ENCODE results near the gene FAP.

The FAP gene

DNA sequence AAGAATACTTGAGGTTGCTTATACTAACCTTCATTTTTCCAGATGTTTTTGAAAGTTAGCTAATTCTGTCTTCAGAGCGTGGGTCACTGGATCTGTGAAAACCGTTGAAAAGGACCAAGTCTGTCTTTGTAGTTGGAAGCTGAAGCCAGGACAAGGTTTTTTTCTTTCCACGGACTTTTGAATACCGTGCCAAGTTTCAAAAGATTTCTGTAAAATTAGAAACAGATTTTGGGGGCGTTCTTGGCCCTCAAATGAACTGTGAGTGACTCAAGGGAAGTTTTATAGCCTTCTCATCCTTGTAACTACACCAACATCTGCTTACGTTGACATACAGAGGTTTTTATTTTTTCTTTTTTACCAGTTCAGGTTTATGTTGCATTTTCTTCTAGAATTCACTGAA lies at the start of gene FAP:
TSS of gene FAP (minus strand) at position 152 of the 400 bp plus-strand sequence. CDS start at position 34, 118 bp downstream.
- DNase-seq = no peak

DNA sequence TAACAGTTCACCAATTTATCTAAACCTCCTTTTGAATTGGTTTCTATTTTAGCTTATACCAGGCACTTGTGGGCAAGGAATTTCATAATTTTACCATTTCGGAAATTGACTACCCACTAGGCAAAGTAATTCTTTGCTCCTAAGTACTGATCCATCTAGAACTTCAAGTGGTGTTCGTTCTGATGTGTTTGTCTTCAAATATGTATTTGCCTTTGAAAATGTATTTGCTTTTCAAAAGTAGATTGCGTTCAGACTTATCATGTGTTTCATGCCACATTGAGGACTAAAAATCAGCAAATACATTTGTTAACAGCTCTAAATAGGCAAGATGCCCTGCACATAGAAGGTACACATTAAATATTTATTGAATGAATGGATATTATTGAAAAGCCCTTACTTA lies 48.5 kb upstream of the FAP start:
- DNase-seq = no peak

- DNase-seq = no peak
Measured at GRCh38 chr2:162282765-162283425, 39.6 kb upstream of the FAP start.

- DNase-seq = no peak
Measured at GRCh38 chr2:162280654-162281053, 37.4 kb upstream of the FAP start.

- DNase-seq = no peak
Measured at GRCh38 chr2:162277381-162277780, 34.1 kb upstream of the FAP start.

GRCh38 chr2:162267996-162268395 lies 24.8 kb upstream of the FAP start:
- DNase-seq = no peak

GRCh38 chr2:162267496-162267895 lies 24.3 kb upstream of the FAP start:
- DNase-seq = no peak

- DNase-seq = no peak
Measured at GRCh38 chr2:162266460-162266760, 23.2 kb upstream of the FAP start.

- DNase-seq = no peak
Measured at GRCh38 chr2:162265666-162266459, 22.6 kb upstream of the FAP start.

DNA sequence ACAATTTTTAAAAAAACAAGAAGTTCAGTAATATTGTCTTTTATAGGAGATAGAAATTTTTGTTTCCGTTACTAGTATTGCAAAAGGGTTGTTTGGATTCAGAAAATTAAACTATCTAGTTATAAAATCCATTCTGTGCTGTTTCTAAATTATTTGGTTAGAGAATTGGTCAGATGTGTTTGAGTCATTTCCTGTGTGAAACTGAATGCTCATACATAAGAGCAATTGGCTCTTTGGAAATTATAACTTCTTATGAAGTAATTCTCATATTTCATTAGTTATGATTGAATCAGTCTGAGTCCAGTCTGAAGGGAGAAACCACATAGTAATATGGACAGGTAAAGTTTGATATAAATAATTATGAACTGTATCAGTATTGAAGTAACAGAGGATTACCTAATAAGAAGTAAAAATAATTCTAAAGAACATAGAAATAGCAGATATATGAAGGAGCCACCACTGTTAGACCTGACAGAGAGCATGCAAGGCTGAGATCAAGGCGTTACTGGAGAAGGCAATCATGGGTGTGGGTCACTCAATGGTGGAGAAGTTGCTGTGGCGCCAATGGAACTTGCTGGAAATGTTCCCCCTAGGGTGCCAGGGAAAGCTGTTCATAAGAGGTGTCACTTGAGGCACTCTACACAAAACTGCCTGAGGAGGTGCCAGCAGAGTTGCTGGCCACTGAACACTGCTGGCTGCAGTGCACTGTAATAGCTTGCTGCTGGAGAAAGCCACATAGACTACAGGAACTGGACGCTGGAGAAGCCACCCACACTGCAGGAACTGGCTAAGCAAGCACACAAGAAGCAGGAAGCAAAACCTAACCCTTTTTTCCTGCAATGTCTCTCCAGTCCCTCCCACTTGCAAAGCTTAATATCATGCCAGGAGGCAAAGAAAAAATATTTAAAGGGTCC lies 18.0 kb upstream of the FAP start:
- DNase-seq = no peak

DNA sequence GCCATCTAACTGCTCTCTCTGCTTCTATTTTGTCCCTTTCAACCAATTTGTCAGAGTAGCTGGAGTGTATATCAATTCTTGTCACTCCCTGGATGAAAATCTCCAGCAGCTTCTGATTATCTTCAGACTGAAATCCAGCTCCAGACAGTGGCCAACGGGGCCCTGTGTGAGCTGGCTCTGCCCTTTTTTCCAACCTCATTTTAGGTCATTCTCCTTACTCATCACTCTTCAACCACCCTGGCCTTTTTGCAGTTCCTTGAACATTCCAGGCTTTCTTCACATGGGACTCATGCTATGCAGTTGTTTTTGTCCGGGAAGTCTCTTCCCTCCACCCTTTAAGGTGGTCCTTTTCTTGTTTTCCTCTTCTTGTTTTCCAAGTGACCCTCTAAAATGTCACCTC lies 15.4 kb upstream of the FAP start:
- no peak for DNase-seq

DNA sequence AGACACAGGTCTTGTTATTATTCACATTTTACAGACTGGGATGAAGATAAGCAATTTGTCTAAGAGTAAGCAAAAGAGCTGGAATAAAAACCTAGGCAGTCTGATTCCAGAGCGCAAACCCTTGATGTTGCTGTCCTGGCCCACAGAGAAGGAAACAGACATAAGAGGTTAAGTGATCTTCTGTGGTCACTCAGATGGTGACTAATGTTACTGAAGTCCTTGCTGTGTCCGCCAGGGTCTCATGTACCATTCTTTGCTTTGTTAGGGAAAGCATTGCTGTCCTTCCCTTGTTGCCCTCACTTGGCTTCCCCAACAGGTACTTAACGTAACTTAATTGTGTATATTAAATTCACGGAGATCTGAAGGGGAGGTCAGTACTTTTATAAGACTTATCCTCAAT lies 14.9 kb upstream of the FAP start:
- DNase-seq = no peak

- DNase-seq = no peak
Measured at GRCh38 chr2:162257425-162257824, 14.2 kb upstream of the FAP start.

DNA sequence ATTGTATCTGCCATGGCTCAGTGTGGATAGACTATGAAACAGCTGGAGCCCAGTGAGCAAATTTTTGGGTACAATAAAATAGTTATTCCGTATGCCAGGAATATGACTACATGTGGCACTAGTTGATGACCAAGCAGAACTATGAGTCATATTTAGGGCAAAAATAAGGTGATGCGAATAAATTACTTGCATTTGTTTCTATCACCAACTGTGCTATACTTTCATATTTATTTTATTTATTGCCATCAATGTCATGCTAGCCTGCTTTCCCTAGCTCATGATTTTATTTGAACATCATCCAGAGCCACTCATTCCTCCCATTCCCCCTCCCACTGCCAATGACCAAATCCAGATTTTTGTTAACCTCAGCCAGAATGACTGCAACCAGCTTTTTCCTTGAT lies 13.3 kb upstream of the FAP start:
- DNase-seq = no peak

GRCh38 chr2:162254236-162254871 lies 11.1 kb upstream of the FAP start:
- DNase-seq = no peak

DNA sequence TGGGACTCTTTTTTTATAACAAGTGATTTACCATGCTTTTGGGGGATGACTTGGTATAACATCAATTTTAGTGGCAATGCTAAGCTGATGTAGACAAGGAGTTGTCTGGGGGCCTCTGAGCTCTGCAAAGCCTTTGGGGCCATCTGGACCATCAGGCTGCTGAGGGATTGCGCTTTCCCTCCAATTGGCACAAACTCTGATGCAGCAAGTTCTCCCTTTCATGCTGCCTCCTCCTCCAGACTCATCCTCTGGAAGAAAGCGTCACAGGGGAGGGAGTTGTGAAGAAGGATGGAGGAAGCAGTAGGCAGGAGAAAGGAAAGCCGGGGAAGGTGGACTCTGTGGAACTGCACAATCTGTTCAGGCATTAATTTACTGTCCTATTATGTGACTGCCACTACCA lies 10.2 kb upstream of the FAP start:
- DNase-seq = no peak

GRCh38 chr2:162252153-162252552 lies 8.9 kb upstream of the FAP start:
- no peak for DNase-seq

GRCh38 chr2:162245781-162246180 lies 2.5 kb upstream of the FAP start:
- no peak for DNase-seq

GRCh38 chr2:162245061-162245460 lies 1.8 kb upstream of the FAP start:
- no peak for DNase-seq

- DNase-seq = no peak
Measured at GRCh38 chr2:162244541-162245031, 1.3 kb upstream of the FAP start.

DNA sequence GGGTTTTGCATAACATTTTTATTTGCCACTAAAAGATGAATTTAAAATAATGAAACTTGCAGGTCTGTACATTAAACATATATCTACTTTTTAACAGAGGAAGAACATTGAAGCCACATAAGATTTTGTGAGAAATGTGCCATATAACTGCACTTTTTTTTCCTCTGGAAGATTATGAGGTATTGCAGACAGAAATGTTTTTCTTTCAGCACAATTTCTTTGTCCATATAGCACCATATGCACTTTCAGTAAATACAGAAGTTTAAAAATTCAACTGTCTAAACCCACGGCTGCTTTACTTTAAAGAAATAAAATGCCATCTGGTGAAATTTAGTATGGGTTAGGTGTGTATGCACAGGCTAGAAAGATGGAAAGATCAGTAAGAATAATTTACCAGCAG lies 470 bp upstream of the FAP start:
- DNase-seq = no peak

DNA sequence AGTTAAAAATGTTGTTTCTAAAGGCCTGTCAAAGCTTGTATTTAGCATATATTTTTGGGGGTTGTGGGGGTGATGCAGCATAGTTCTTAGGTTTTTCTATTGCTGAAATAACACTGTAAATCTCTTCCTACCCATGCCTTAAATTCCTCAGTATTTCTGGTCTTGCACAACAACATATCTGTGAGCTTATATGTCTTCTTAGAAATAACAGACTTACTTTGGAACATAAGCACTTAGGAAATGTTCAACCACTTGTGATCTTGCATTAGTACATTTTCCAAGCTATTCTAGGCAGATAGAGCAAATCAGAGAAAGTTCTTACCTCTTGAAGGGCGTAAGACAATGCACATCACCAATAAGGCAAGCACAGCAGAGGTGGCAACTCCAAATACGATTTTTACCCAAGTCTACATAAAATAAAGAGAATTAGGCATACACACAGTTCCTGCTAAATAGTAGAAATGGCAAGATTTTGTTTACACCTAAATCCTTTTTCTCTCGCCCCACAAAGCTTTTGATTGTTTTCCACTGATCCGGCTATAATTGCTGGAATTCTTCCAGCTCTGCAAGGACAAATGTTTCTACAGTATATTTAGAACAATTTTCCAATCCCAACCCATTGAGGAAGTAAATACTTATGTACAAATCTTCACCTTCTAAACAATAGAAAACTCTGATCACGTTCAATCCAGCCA lies 512 bp downstream of the FAP start:
- no peak for DNase-seq

Data from stimulated activated CD4-positive, alpha-beta T cell treated with anti-CD3 and anti-CD28 coated beads, Interleukin-4, amount 100 ng/mL, for 4 hours (primary cell).